ENCODE results near the gene TP53BP1.

TP53BP1 gene

GRCh38 chr15:43492673-43493601 is at the start of gene TP53BP1:
TSS of gene TP53BP1 (minus strand) at chr15:43493156. CDS start at chr15:43493043, 113 bp downstream.
- H3F3A ChIP-seq (ENCODE audit: insufficient read depth, low read length), result no peaks in the 10 kb centered on the region
- no peaks in the 10 kb centered on the region for H3K79me2 ChIP-seq (ENCODE audit: insufficient read depth, low read length)
- no peak for TF ChIP-seq CTCF (IDR thresholded peaks at IDR 0.05; ENCODE audit: low read length)
- TF ChIP-seq EZH2 (IDR thresholded peaks at IDR 0.05; ENCODE audit: borderline replicate concordance, low read length), result no peak
- peak within 1 kb of the TSS; percentile 73 for H3K4me2 ChIP-seq (ENCODE audit: low read length)
- no peaks in the 10 kb centered on the region for H3K9me3 ChIP-seq (ENCODE audit: low read length)
- peak within 1 kb of the TSS; percentile 97 for H2AFZ ChIP-seq (ENCODE audit: low read length)
- H3K9me2 ChIP-seq (ENCODE audit: low read depth, low read length), result no peaks in the 10 kb centered on the region
- H3K4me3 ChIP-seq (ENCODE audit: low read depth, low read length, poor library complexity, severe bottlenecking), result peak within 1 kb of the TSS; percentile 72
- H3K36me3 ChIP-seq (ENCODE audit: insufficient read depth, low read length), result peaks cover 34% of the 10 kb centered on the region
- no peak within 1 kb of the TSS for H3K27ac ChIP-seq (ENCODE audit: low read depth, low read length, poor library complexity, severe bottlenecking)
- H4K20me1 ChIP-seq (ENCODE audit: insufficient read depth, low read length), result no peaks in the 10 kb centered on the region
- H3K4me1 ChIP-seq (ENCODE audit: insufficient read depth, low read length, severe bottlenecking), result peaks cover 14% of the 10 kb centered on the region
- peak within 1 kb of the TSS; percentile 60 for H3K9ac ChIP-seq (ENCODE audit: low read length)
- H3K27me3 ChIP-seq (ENCODE audit: insufficient read depth, low read length), result no peaks in the 10 kb centered on the region

- Histone ChIP-seq H2AFZ (ENCODE audit: low read length) (no peak overlapping the region), H4K20me1 (ENCODE audit: insufficient read depth, low read length) (no peaks in the 10 kb centered on the region), H3K9me3 (ENCODE audit: low read length) (no peaks in the 10 kb centered on the region), H3K4me1 (ENCODE audit: insufficient read depth, low read length, severe bottlenecking) (no peaks in the 10 kb centered on the region), H3K36me3 (ENCODE audit: insufficient read depth, low read length) (no peaks in the 10 kb centered on the region), H3F3A (ENCODE audit: insufficient read depth, low read length) (0 out of 2 replicates have a peak, but pooled peaks cover 4% of the 10 kb centered on the region), H3K27me3 (ENCODE audit: insufficient read depth, low read length) (no peaks in the 10 kb centered on the region), H3K9me2 (ENCODE audit: low read depth, low read length) (no peaks in the 10 kb centered on the region), H3K4me3 (ENCODE audit: low read depth, low read length, poor library complexity, severe bottlenecking) (no peak overlapping the region), H3K4me2 (ENCODE audit: low read length) (no peak overlapping the region), H3K79me2 (ENCODE audit: insufficient read depth, low read length) (no peaks in the 10 kb centered on the region), H3K27ac (ENCODE audit: low read depth, low read length, poor library complexity, severe bottlenecking) (no peak overlapping the region), H3K9ac (ENCODE audit: low read length) (no peak overlapping the region)
- TF ChIP-seq EZH2 (IDR thresholded peaks at IDR 0.05; ENCODE audit: borderline replicate concordance, low read length), result no peak
- no peak for TF ChIP-seq CTCF (IDR thresholded peaks at IDR 0.05; ENCODE audit: low read length)
These were observed 48.8 kb upstream of the TP53BP1 start for GRCh38 chr15:43541785-43542184.

GRCh38 chr15:43538091-43538490 is 45.1 kb upstream of the TP53BP1 start:
- H3K9ac ChIP-seq (ENCODE audit: low read length), result no peak overlapping the region
- TF ChIP-seq EZH2 (IDR thresholded peaks at IDR 0.05; ENCODE audit: borderline replicate concordance, low read length) (no peak), CTCF (IDR thresholded peaks at IDR 0.05; ENCODE audit: low read length) (no peak)
- no peak overlapping the region for H3K27ac ChIP-seq (ENCODE audit: low read depth, low read length, poor library complexity, severe bottlenecking)
- H3K4me2 ChIP-seq (ENCODE audit: low read length), result no peak overlapping the region
- H3K79me2 ChIP-seq (ENCODE audit: insufficient read depth, low read length), result no peaks in the 10 kb centered on the region
- no peaks in the 10 kb centered on the region for H3K27me3 ChIP-seq (ENCODE audit: insufficient read depth, low read length)
- H3K9me3 ChIP-seq (ENCODE audit: low read length), result no peaks in the 10 kb centered on the region
- H3F3A ChIP-seq (ENCODE audit: insufficient read depth, low read length), result no peaks in the 10 kb centered on the region
- H3K9me2 ChIP-seq (ENCODE audit: low read depth, low read length), result no peaks in the 10 kb centered on the region
- no peak overlapping the region for H2AFZ ChIP-seq (ENCODE audit: low read length)
- no peak overlapping the region for H3K4me3 ChIP-seq (ENCODE audit: low read depth, low read length, poor library complexity, severe bottlenecking)
- no peaks in the 10 kb centered on the region for H4K20me1 ChIP-seq (ENCODE audit: insufficient read depth, low read length)
- H3K4me1 ChIP-seq (ENCODE audit: insufficient read depth, low read length, severe bottlenecking), result no peaks in the 10 kb centered on the region
- H3K36me3 ChIP-seq (ENCODE audit: insufficient read depth, low read length), result peaks cover 6% of the 10 kb centered on the region; the same call in 1 of the 2 replicates

Measured in OCI-LY1 (cell line).